Panc1 (cell line): ENCODE measurements around the gene C1orf159. TPM values are rescaled to one million over a fixed set of nuclear protein-coding genes. Genes with fewer than 3 reads are reported as not detected.

Experiments
- ATAC-seq: fragments of 200-7000 bp; cut with Tn5 transposase; 2 replicates; pipeline ENCODE4 v1.9.1; 2020; ENCODE audit warnings: mild to moderate bottlenecking, moderate library complexity
- BruUV-seq: library from RNA; stranded (reverse); fragments of 400-500 nt; replicated peaks from 2 replicates; lab custom pipeline; 2021; lab: Mats Ljungman, UMichigan
- CTCF ChIA-PET: fragments of 300-600 bp; sonication (Branson Sonifier 250); formaldehyde crosslinking; loops from one replicate; lab custom pipeline; 2022; ENCODE audit warnings: antibody characterized with exemption; lab: Charles Lee
- POLR2A ChIA-PET: fragments of 300-600 bp; sonication (Branson Sonifier 250); formaldehyde crosslinking; loops from one replicate; lab custom pipeline; 2022; ENCODE audit warnings: antibody characterized with exemption; lab: Charles Lee
- DNase-seq: peaks from one replicate; pipeline ENCODE4 v3.0.0-alpha.2; 2010; ENCODE audit warnings: low read depth, low spot score
- H3K27ac ChIP-seq: 2 replicates; pipeline ENCODE4 v1.5.1; 2011; ENCODE audit warnings: mild to moderate bottlenecking, low read length, inconsistent platforms
- H3K27me3 ChIP-seq: fragments of 200-500 bp; sonication (Bioruptor generic); 2 replicates; pipeline ENCODE4 v1.6.0; 2014; ENCODE audit warnings: low read length, inconsistent platforms; ENCODE audit not compliant: control insufficient read depth, insufficient read depth
- H3K36me3 ChIP-seq: fragments of 200-500 bp; sonication (Bioruptor generic); 2 replicates; pipeline ENCODE4 v1.5.1; 2014; ENCODE audit warnings: inconsistent platforms, mild to moderate bottlenecking, low read length, moderate library complexity; ENCODE audit not compliant: control insufficient read depth, insufficient read depth
- H3K4me1 ChIP-seq: 2 replicates; pipeline ENCODE4 v1.5.1; 2011; ENCODE audit warnings: inconsistent platforms, mild to moderate bottlenecking, low read length, moderate library complexity; ENCODE audit not compliant: control insufficient read depth, insufficient read depth
- H3K4me3 ChIP-seq, 2 experiments: 2 replicates each; pipeline ENCODE4 v1.5.1; 2011 to 2012; ENCODE audit warnings: low read depth in 2 of 2, low read length in 2 of 2, mild to moderate bottlenecking in 2 of 2, inconsistent platforms in 1 of 2, moderate library complexity in 1 of 2
- H3K9me3 ChIP-seq: fragments of 200-500 bp; sonication (Bioruptor generic); 2 replicates; pipeline ENCODE4 v1.5.1; 2014; ENCODE audit warnings: low read depth, mild to moderate bottlenecking, inconsistent platforms, low read length, moderate library complexity; ENCODE audit not compliant: control insufficient read depth, insufficient read depth
- POLR2AphosphoS5 ChIP-seq: IDR thresholded peaks from 2 replicates; pipeline ENCODE4 v1.6.1; 2012; ENCODE audit warnings: mild to moderate bottlenecking, low read depth, low read length, moderate library complexity
- SIN3A ChIP-seq: IDR thresholded peaks from 2 replicates; pipeline ENCODE4 v1.6.1; 2012; ENCODE audit warnings: low read depth, mild to moderate bottlenecking, low read length, moderate library complexity, borderline replicate concordance; ENCODE audit not compliant: insufficient read depth
- TCF7L2 ChIP-seq: IDR thresholded peaks from 2 replicates; pipeline ENCODE4 v1.6.1; 2011; ENCODE audit warnings: mild to moderate bottlenecking, low read depth, low read length, inconsistent platforms
- in situ Hi-C: cut with HindIII; loops from 2 replicates; pipeline ENCODE4 v1.10.0; 2016; ENCODE audit warnings: low sequenced_read_pairs, low pct_unique_long_range_greater_than_20kb
- intact Hi-C: fragments of 100-400 bp; cut with micrococcal nuclease; formaldehyde crosslinking; loops from one replicate; pipeline ENCODE4 v1.10.0; 2022; ENCODE audit not compliant: unreplicated experiment
- total RNA-seq: library from RNA; stranded (reverse); gene quantifications from one replicate; pipeline ENCODE4 v1.2.1, GENCODE V29; 2021; ENCODE audit not compliant: unreplicated experiment
- TF ChIP-seq, protein P1 (sequence below), 2 experiments: IDR thresholded peaks; 2 replicates each; pipeline ENCODE4 v1.6.1; 2011 to 2012; ENCODE audit warnings: low read depth in 2 of 2, control low read depth in 1 of 2, low read length in 1 of 2, mild to moderate bottlenecking in 1 of 2, moderate library complexity in 1 of 2; ENCODE audit not compliant: insufficient read depth in 1 of 2
- TF ChIP-seq, protein P2 (sequence below): fragments of 450-650 bp; IDR thresholded peaks from 2 replicates; pipeline ENCODE4 v1.5.1; 2017; ENCODE audit warnings: mild to moderate bottlenecking

The C1orf159 gene
- total RNA-seq, 1 experiment from 2014 or later = 28.8 TPM

DNA sequence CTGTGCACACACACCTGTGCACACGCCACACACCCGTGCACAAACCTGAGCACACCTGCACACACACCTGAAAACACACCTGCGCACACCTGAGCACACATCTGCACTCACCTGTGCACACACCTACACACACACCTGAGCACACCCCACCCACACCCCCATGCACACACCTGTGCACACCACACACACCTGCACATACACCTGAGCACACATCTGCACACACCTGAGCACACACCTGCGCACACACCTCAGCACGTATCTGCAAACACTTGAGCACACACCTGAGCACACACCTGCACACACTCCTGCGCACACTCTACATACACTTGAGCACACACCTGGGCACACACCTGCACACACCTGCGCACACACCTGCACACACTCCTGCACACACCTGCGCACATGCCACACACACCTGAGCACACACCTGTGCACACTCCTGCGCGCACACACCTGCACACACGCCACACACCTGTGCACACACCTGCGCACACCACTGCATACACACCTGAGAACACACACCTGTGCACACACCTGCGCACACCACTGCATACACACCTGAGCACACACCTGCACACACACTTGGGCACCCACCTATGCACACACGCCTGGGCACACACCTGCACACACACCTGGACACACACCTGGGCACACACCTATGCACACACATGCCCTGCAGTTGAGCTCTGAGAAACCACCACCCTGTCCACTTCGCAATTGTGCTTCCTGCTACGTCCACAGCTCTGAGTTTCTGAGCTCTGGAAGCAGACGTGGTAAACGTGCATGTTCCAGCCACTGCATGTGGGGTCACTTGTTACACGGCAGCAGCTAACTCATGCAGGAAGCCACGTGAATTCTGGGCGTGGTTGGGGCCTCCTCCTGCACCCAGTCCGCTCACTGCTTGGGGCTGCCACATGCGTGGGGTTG, 8.0 kb upstream of the C1orf159 start:
- ATAC-seq (no peak), DNase-seq (no peak)
- Histone ChIP-seq H3K4me1 (peaks cover 13% of the 10 kb centered on the region), H3K9me3 (no peaks in the 10 kb centered on the region), H3K4me3 (no peak overlapping the region), H3K36me3 (no peaks in the 10 kb centered on the region), H3K27me3 (no peaks in the 10 kb centered on the region), H3K27ac (no peak overlapping the region)
- in situ Hi-C loops = no loop called here
- CTCF ChIA-PET = interaction anchor here (0.6 to 2.0 kb wide), 4 partner anchors 13 to 107 kb away, joined by 3 to 10 read pairs (median 4); no protein-coding TSS in a partner anchor
- TF ChIP-seq SIN3A (no peak), TCF7L2 (no peak), POLR2AphosphoS5 (no peak)
- TF ChIP-seq, protein P1, sequence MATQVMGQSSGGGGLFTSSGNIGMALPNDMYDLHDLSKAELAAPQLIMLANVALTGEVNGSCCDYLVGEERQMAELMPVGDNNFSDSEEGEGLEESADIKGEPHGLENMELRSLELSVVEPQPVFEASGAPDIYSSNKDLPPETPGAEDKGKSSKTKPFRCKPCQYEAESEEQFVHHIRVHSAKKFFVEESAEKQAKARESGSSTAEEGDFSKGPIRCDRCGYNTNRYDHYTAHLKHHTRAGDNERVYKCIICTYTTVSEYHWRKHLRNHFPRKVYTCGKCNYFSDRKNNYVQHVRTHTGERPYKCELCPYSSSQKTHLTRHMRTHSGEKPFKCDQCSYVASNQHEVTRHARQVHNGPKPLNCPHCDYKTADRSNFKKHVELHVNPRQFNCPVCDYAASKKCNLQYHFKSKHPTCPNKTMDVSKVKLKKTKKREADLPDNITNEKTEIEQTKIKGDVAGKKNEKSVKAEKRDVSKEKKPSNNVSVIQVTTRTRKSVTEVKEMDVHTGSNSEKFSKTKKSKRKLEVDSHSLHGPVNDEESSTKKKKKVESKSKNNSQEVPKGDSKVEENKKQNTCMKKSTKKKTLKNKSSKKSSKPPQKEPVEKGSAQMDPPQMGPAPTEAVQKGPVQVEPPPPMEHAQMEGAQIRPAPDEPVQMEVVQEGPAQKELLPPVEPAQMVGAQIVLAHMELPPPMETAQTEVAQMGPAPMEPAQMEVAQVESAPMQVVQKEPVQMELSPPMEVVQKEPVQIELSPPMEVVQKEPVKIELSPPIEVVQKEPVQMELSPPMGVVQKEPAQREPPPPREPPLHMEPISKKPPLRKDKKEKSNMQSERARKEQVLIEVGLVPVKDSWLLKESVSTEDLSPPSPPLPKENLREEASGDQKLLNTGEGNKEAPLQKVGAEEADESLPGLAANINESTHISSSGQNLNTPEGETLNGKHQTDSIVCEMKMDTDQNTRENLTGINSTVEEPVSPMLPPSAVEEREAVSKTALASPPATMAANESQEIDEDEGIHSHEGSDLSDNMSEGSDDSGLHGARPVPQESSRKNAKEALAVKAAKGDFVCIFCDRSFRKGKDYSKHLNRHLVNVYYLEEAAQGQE (IDR thresholded peaks at IDR 0.05; ENCODE audit: insufficient read depth in 1 of 2, low read depth in 2 of 2, low read length in 1 of 2) = no peak
- TF ChIP-seq, protein P2, sequence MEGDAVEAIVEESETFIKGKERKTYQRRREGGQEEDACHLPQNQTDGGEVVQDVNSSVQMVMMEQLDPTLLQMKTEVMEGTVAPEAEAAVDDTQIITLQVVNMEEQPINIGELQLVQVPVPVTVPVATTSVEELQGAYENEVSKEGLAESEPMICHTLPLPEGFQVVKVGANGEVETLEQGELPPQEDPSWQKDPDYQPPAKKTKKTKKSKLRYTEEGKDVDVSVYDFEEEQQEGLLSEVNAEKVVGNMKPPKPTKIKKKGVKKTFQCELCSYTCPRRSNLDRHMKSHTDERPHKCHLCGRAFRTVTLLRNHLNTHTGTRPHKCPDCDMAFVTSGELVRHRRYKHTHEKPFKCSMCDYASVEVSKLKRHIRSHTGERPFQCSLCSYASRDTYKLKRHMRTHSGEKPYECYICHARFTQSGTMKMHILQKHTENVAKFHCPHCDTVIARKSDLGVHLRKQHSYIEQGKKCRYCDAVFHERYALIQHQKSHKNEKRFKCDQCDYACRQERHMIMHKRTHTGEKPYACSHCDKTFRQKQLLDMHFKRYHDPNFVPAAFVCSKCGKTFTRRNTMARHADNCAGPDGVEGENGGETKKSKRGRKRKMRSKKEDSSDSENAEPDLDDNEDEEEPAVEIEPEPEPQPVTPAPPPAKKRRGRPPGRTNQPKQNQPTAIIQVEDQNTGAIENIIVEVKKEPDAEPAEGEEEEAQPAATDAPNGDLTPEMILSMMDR = no peak
- no TSS peak for BruUV-seq
- intact Hi-C loops = loop anchor here (5.0 to 10.0 kb wide), 3 partner anchors 61 to 128 kb away; partner anchors contain the start of genes B3GALT6 and SDF4
- POLR2A ChIA-PET = interaction anchor here (0.7 kb wide), 1 partner anchor 108 kb away, joined by 3 read pairs; the partner anchor contains the start of gene B3GALT6

DNA sequence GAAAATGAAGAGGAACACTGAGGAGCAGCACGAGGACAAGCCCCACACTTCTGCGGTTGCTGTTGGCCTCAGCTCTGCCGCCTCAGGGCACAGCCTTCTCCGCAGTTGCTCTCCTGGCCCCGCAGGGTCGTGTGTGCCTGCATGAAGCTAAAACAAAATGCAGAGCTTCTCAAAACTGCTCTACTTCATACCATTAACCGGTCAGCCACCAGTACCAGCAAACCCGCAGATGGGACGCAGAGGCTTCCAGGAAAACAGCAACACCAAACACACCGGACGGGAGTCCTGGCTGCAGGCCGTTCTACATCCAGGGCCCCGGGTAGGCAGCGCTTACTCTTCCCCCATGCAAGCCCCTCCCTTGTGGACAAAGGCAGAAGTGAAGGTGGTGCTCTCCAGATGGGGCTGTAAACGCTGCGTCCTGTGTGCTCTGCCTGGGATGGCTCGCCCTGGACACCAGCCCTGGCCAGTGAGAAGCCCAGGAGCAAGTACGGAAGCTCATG, 7.1 kb upstream of the C1orf159 start:
- Histone ChIP-seq H3K4me3 (no peak overlapping the region), H3K36me3 (no peaks in the 10 kb centered on the region), H3K9me3 (no peaks in the 10 kb centered on the region), H3K4me1 (peaks cover 13% of the 10 kb centered on the region), H3K27me3 (no peaks in the 10 kb centered on the region), H3K27ac (no peak overlapping the region)
- ChIA-PET CTCF (interaction anchor here (0.5 to 2.0 kb wide), 7 partner anchors 36 to 169 kb away, joined by 3 to 10 read pairs (median 4); no protein-coding TSS in a partner anchor), POLR2A (no interaction called here)
- no peak for ATAC-seq
- in situ Hi-C loops (no loop called here), intact Hi-C loops (loop anchor here (5.0 to 10.0 kb wide), 3 partner anchors 62 to 129 kb away; partner anchors contain the start of genes B3GALT6 and SDF4)
- no TSS peak for BruUV-seq
- DNase-seq = no peak
- TF ChIP-seq TCF7L2 = no peak
- TF ChIP-seq SIN3A = no peak
- no peak for TF ChIP-seq POLR2AphosphoS5
- TF ChIP-seq, protein P2 = no peak
